WTC11 (cell line): ENCODE results near the gene SKOR2. TPM values are rescaled to one million over a fixed set of nuclear protein-coding genes. Genes with fewer than 3 reads are reported as not detected.

Experiments used
- AR ChIP-seq: fragments of 250-450 bp; sonication (Bioruptor Pico); IDR thresholded peaks from 2 replicates; pipeline ENCODE4 v1.9.0; 2021; ENCODE audit warnings: mild to moderate bottlenecking
- CDX4 ChIP-seq: fragments of 250-450 bp; sonication (Bioruptor Pico); IDR thresholded peaks from 2 replicates; pipeline ENCODE4 v1.9.0; 2021; ENCODE audit warnings: moderate library complexity, mild to moderate bottlenecking, inconsistent platforms, borderline replicate concordance
- E2F1 ChIP-seq: sonication (generic); formaldehyde crosslinking; IDR thresholded peaks from 2 replicates; pipeline ENCODE4 v1.8.0; 2022; ENCODE audit warnings: mild to moderate bottlenecking, missing genetic modification reagents
- ESRRA ChIP-seq: sonication (generic); formaldehyde crosslinking; IDR thresholded peaks from 2 replicates; pipeline ENCODE4 v1.8.1; 2022; ENCODE audit warnings: mild to moderate bottlenecking, missing genetic modification reagents, borderline replicate concordance
- ETV6 ChIP-seq: sonication (generic); formaldehyde crosslinking; IDR thresholded peaks from 2 replicates; pipeline ENCODE4 v1.8.1; 2022; ENCODE audit warnings: mild to moderate bottlenecking, missing genetic modification reagents
- FOXK1 ChIP-seq: sonication (generic); formaldehyde crosslinking; IDR thresholded peaks from 2 replicates; pipeline ENCODE4 v1.8.0; 2022; ENCODE audit warnings: mild to moderate bottlenecking, moderate library complexity, missing genetic modification reagents
- HMGXB4 ChIP-seq: sonication (generic); formaldehyde crosslinking; IDR thresholded peaks from 2 replicates; pipeline ENCODE4 v1.8.1; 2023; ENCODE audit warnings: mild to moderate bottlenecking, moderate library complexity, missing genetic modification reagents
- MLX ChIP-seq: sonication (generic); formaldehyde crosslinking; IDR thresholded peaks from 2 replicates; pipeline ENCODE4 v1.8.1; 2023; ENCODE audit warnings: mild to moderate bottlenecking, missing genetic modification reagents, moderate library complexity
- MYBL2 ChIP-seq: sonication (generic); formaldehyde crosslinking; IDR thresholded peaks from 2 replicates; pipeline ENCODE4 v1.8.1; 2023; ENCODE audit warnings: mild to moderate bottlenecking, moderate library complexity, missing genetic modification reagents
- NR1H2 ChIP-seq: sonication (generic); formaldehyde crosslinking; IDR thresholded peaks from 2 replicates; pipeline ENCODE4 v1.9.0; 2021; ENCODE audit warnings: mild to moderate bottlenecking, moderate library complexity, missing genetic modification reagents
- PRDM15 ChIP-seq: sonication (generic); formaldehyde crosslinking; IDR thresholded peaks from 2 replicates; pipeline ENCODE4 v1.8.0; 2022; ENCODE audit warnings: missing genetic modification reagents
- PREB ChIP-seq: sonication (generic); formaldehyde crosslinking; IDR thresholded peaks from 2 replicates; pipeline ENCODE4 v1.8.1; 2022; ENCODE audit warnings: mild to moderate bottlenecking, missing genetic modification reagents, moderate library complexity, borderline replicate concordance
- SMAD3 ChIP-seq: sonication (generic); formaldehyde crosslinking; IDR thresholded peaks from 2 replicates; pipeline ENCODE4 v1.8.0; 2022; ENCODE audit warnings: missing genetic modification reagents, mild to moderate bottlenecking, borderline replicate concordance
- STAT6 ChIP-seq: sonication (generic); formaldehyde crosslinking; conservative IDR thresholded peaks from 2 replicates; pipeline ENCODE4 v1.8.1; 2023; ENCODE audit warnings: mild to moderate bottlenecking, low read depth, missing genetic modification reagents, moderate library complexity
- ZBTB43 ChIP-seq: sonication (generic); formaldehyde crosslinking; IDR thresholded peaks from 2 replicates; pipeline ENCODE4 v1.8.1; 2023; ENCODE audit warnings: mild to moderate bottlenecking, missing genetic modification reagents
- ZNF263 ChIP-seq: sonication (generic); formaldehyde crosslinking; IDR thresholded peaks from 2 replicates; pipeline ENCODE4 v1.8.1; 2022; ENCODE audit warnings: low read depth, mild to moderate bottlenecking, moderate library complexity, missing genetic modification reagents
- ZNF317 ChIP-seq: sonication (generic); formaldehyde crosslinking; IDR thresholded peaks from 2 replicates; pipeline ENCODE4 v1.8.1; 2023; ENCODE audit warnings: low read depth, mild to moderate bottlenecking, moderate library complexity, missing genetic modification reagents, borderline replicate concordance
- ZNF671 ChIP-seq: fragments of 250-450 bp; sonication (Bioruptor Pico); IDR thresholded peaks from 2 replicates; pipeline ENCODE4 v1.8.0; 2021; ENCODE audit warnings: mild to moderate bottlenecking
- total RNA-seq: library from RNA; stranded (reverse); gene quantifications from 3 replicates; pipeline ENCODE4 v1.2.3, GENCODE V29; 2021

SKOR2 gene
- total RNA-seq, 1 experiment from 2014 or later, result 1.3 TPM

- no peak for TF ChIP-seq PRDM15 (CRISPR knock-in tag)
- peak; percentile 74; the same call in 1 of the 2 replicates for TF ChIP-seq ZBTB43 (CRISPR knock-in tag)
- peak; percentile 87; the same call in 1 of the 2 replicates for TF ChIP-seq ESRRA (CRISPR knock-in tag)
- TF ChIP-seq HMGXB4, result peak; percentile 80; the same call in 1 of the 2 replicates
- TF ChIP-seq NR1H2, result no peak; the same call in 1 of the 2 replicates
- TF ChIP-seq E2F1 (CRISPR knock-in tag), result peak; percentile 68; the same call in 1 of the 2 replicates
- TF ChIP-seq ZNF671 (CRISPR knock-in tag), result no peak
- peak; percentile 90 for TF ChIP-seq FOXK1
- peak; percentile 86 for TF ChIP-seq ETV6 (CRISPR knock-in tag)
- no peak; the same call in 1 of the 2 replicates for TF ChIP-seq MLX (CRISPR knock-in tag)
- no peak for TF ChIP-seq AR (CRISPR knock-in tag)
- TF ChIP-seq ZNF263 (CRISPR knock-in tag), result no peak
- TF ChIP-seq PREB, result peak; percentile 88; the same call in 1 of the 2 replicates
- TF ChIP-seq ZNF317 (CRISPR knock-in tag), result peak; percentile 51; the same call in 1 of the 2 replicates
- no peak for TF ChIP-seq CDX4 (CRISPR knock-in tag)
- TF ChIP-seq STAT6 (CRISPR knock-in tag), result no peak
- peak; percentile 73; the same call in 1 of the 2 replicates for TF ChIP-seq SMAD3 (CRISPR knock-in tag)
- TF ChIP-seq MYBL2 (CRISPR knock-in tag), result peak; percentile 87; the same call in 1 of the 2 replicates
Measured at GRCh38 chr18:47260120-47260923, 8.9 kb upstream of the SKOR2 start (continued).
